ACC112 (cell line): Measurements from ENCODE around the gene NR3C2.

Experiments used
- H2AFZ ChIP-seq: fragments of 200-600 bp; sonication (generic); one replicate; pipeline ENCODE4 v1.6.0; 2017; ENCODE audit warnings: antibody characterized with exemption, low read length; ENCODE audit not compliant: unreplicated experiment
- H3K27ac ChIP-seq: fragments of 200-600 bp; sonication (generic); 2 replicates; pipeline ENCODE4 v1.5.1; 2014; ENCODE audit warnings: low read depth, mild to moderate bottlenecking, antibody characterized with exemption, low read length, moderate library complexity
- H3K27me3 ChIP-seq: fragments of 200-600 bp; sonication (generic); 2 replicates; pipeline ENCODE4 v1.6.1; 2014; ENCODE audit warnings: mild to moderate bottlenecking, antibody characterized with exemption, low read length, moderate library complexity, mixed read lengths; ENCODE audit not compliant: insufficient read depth
- H3K36me3 ChIP-seq: fragments of 200-600 bp; sonication (generic); 2 replicates; pipeline ENCODE4 v1.6.1; 2016; ENCODE audit warnings: mild to moderate bottlenecking, antibody characterized with exemption, low read length, moderate library complexity, mixed read lengths; ENCODE audit not compliant: insufficient read depth
- H3K4me1 ChIP-seq: fragments of 200-600 bp; sonication (generic); one replicate; pipeline ENCODE4 v1.6.1; 2016; ENCODE audit warnings: low read length, mixed read lengths; ENCODE audit not compliant: insufficient read depth, unreplicated experiment, control insufficient read depth
- H3K4me3 ChIP-seq: fragments of 200-600 bp; sonication (generic); 2 replicates; pipeline ENCODE4 v1.5.1; 2014; ENCODE audit warnings: mild to moderate bottlenecking, low read depth, low read length
- H3K79me2 ChIP-seq: fragments of 200-600 bp; sonication (generic); one replicate; pipeline ENCODE4 v1.6.0; 2016; ENCODE audit warnings: low read length; ENCODE audit not compliant: control insufficient read depth, unreplicated experiment, insufficient read depth

Gene NR3C2

GRCh38 chr4:148118179-148118578, 324.0 kb downstream of the NR3C2 start:
- Histone ChIP-seq H3K4me3 (no peak overlapping the region), H3K79me2 (no peaks in the 10 kb centered on the region), H3K27me3 (peaks cover 13% of the 10 kb centered on the region; the same call in 1 of the 2 replicates), H3K27ac (no peak overlapping the region), H3K4me1 (no peaks in the 10 kb centered on the region), H3K36me3 (no peaks in the 10 kb centered on the region), H2AFZ (no peak overlapping the region)

GRCh38 chr4:148116969-148117368, 325.2 kb downstream of the NR3C2 start:
- Histone ChIP-seq H3K4me3 (no peak overlapping the region), H2AFZ (no peak overlapping the region), H3K79me2 (no peaks in the 10 kb centered on the region), H3K36me3 (no peaks in the 10 kb centered on the region), H3K27ac (no peak overlapping the region), H3K4me1 (no peaks in the 10 kb centered on the region), H3K27me3 (peaks cover 17% of the 10 kb centered on the region; the same call in 1 of the 2 replicates)

GRCh38 chr4:148116264-148116663, 325.9 kb downstream of the NR3C2 start:
- no peaks in the 10 kb centered on the region for H3K36me3 ChIP-seq
- H3K27me3 ChIP-seq = peaks cover 17% of the 10 kb centered on the region; the same call in 1 of the 2 replicates
- no peak overlapping the region for H3K27ac ChIP-seq
- H3K4me1 ChIP-seq = no peaks in the 10 kb centered on the region
- H3K4me3 ChIP-seq = no peak overlapping the region
- H3K79me2 ChIP-seq = no peaks in the 10 kb centered on the region
- no peak overlapping the region for H2AFZ ChIP-seq

GRCh38 chr4:148114436-148114835, 327.8 kb downstream of the NR3C2 start:
- Histone ChIP-seq H2AFZ (no peak overlapping the region), H3K27ac (no peak overlapping the region), H3K79me2 (no peaks in the 10 kb centered on the region), H3K4me1 (no peaks in the 10 kb centered on the region), H3K27me3 (peaks cover 17% of the 10 kb centered on the region; the same call in 1 of the 2 replicates), H3K36me3 (no peaks in the 10 kb centered on the region), H3K4me3 (no peak overlapping the region)

- Histone ChIP-seq H3K27me3 (peaks cover 17% of the 10 kb centered on the region; the same call in 1 of the 2 replicates), H3K4me1 (no peaks in the 10 kb centered on the region), H3K79me2 (no peaks in the 10 kb centered on the region), H2AFZ (no peak overlapping the region), H3K4me3 (no peak overlapping the region), H3K36me3 (no peaks in the 10 kb centered on the region), H3K27ac (no peak overlapping the region)
Measured at GRCh38 chr4:148112231-148112982, 329.8 kb downstream of the NR3C2 start.

- H3K27ac ChIP-seq = no peak overlapping the region
- no peak overlapping the region for H2AFZ ChIP-seq
- H3K36me3 ChIP-seq = no peaks in the 10 kb centered on the region
- H3K4me1 ChIP-seq = no peaks in the 10 kb centered on the region
- no peaks in the 10 kb centered on the region for H3K79me2 ChIP-seq
- H3K27me3 ChIP-seq = peaks cover 9% of the 10 kb centered on the region; the same call in 1 of the 2 replicates
- no peak overlapping the region for H3K4me3 ChIP-seq
Measured at GRCh38 chr4:148110169-148110568, 332.0 kb downstream of the NR3C2 start.

- Histone ChIP-seq H3K27ac (no peak overlapping the region), H3K4me1 (no peaks in the 10 kb centered on the region), H2AFZ (no peak overlapping the region), H3K27me3 (peaks cover 6% of the 10 kb centered on the region; the same call in 1 of the 2 replicates), H3K4me3 (no peak overlapping the region), H3K79me2 (no peaks in the 10 kb centered on the region), H3K36me3 (no peaks in the 10 kb centered on the region)
Measured at GRCh38 chr4:148109216-148109615, 333.0 kb downstream of the NR3C2 start.

- no peaks in the 10 kb centered on the region for H3K79me2 ChIP-seq
- H3K27ac ChIP-seq = no peak overlapping the region
- H3K4me3 ChIP-seq = no peak overlapping the region
- no peaks in the 10 kb centered on the region for H3K4me1 ChIP-seq
- no peaks in the 10 kb centered on the region for H3K36me3 ChIP-seq
- H2AFZ ChIP-seq = no peak overlapping the region
- peaks cover 4% of the 10 kb centered on the region; the same call in 1 of the 2 replicates for H3K27me3 ChIP-seq
Measured at GRCh38 chr4:148108766-148109165, 333.4 kb downstream of the NR3C2 start.

- H3K4me3 ChIP-seq = no peak overlapping the region
- H3K79me2 ChIP-seq = no peaks in the 10 kb centered on the region
- no peaks in the 10 kb centered on the region for H3K27me3 ChIP-seq
- H3K4me1 ChIP-seq = no peaks in the 10 kb centered on the region
- H3K36me3 ChIP-seq = no peaks in the 10 kb centered on the region
- H3K27ac ChIP-seq = no peak overlapping the region
- H2AFZ ChIP-seq = no peak overlapping the region
Measured at GRCh38 chr4:148103597-148104355, 338.4 kb downstream of the NR3C2 start.

GRCh38 chr4:148101790-148102189, 340.4 kb downstream of the NR3C2 start:
- no peaks in the 10 kb centered on the region for H3K27me3 ChIP-seq
- no peaks in the 10 kb centered on the region for H3K79me2 ChIP-seq
- H2AFZ ChIP-seq = no peak overlapping the region
- no peak overlapping the region for H3K4me3 ChIP-seq
- H3K27ac ChIP-seq = no peak overlapping the region
- no peaks in the 10 kb centered on the region for H3K36me3 ChIP-seq
- H3K4me1 ChIP-seq = no peaks in the 10 kb centered on the region
